Epithelial cell of proximal tubule (primary cell): ENCODE measurements around the gene MFSD12. TPM values are rescaled to one million over a fixed set of nuclear protein-coding genes. Genes with fewer than 3 reads are reported as not detected.

Experiments
- DNase-seq: peaks from one replicate; pipeline ENCODE4 v3.0.0-alpha.2; 2011; ENCODE audit warnings: low read depth
- H3K4me3 ChIP-seq: 2 replicates; pipeline ENCODE4 v1.5.1; 2011; ENCODE audit warnings: low read depth, mild to moderate bottlenecking, low read length
- total RNA-seq: library from RNA; depleted of rRNA; stranded (reverse); fragments of >200 nt; gene quantifications from 2 replicates; pipeline ENCODE4 v1.2.3, GENCODE V29; 2015
- TF ChIP-seq, protein P1 (sequence below): conservative IDR thresholded peaks from 2 replicates; pipeline ENCODE4 v1.5.1; 2012; ENCODE audit warnings: low read depth, mild to moderate bottlenecking, low read length

The MFSD12 gene
- total RNA-seq, 1 donor from 2014 or later = 260 TPM

DNA sequence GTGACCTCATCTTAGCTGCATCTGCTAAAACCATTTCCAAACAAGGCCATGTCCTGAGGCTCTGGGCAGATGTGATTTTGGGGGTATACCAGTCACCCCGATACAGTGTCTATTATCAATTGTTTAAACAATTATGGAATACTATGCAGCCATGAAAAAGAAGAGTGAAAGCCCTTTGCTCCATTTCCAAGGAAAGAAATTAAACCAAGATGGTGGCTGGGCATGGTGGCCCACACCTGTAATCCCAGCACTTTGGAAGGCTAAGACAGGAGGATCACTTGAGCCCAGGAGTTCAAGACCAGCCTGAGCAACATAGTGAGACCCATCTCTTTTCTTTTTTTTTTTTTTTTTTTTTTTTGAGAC, 17.6 kb downstream of the MFSD12 start:
- TF ChIP-seq, protein P1, sequence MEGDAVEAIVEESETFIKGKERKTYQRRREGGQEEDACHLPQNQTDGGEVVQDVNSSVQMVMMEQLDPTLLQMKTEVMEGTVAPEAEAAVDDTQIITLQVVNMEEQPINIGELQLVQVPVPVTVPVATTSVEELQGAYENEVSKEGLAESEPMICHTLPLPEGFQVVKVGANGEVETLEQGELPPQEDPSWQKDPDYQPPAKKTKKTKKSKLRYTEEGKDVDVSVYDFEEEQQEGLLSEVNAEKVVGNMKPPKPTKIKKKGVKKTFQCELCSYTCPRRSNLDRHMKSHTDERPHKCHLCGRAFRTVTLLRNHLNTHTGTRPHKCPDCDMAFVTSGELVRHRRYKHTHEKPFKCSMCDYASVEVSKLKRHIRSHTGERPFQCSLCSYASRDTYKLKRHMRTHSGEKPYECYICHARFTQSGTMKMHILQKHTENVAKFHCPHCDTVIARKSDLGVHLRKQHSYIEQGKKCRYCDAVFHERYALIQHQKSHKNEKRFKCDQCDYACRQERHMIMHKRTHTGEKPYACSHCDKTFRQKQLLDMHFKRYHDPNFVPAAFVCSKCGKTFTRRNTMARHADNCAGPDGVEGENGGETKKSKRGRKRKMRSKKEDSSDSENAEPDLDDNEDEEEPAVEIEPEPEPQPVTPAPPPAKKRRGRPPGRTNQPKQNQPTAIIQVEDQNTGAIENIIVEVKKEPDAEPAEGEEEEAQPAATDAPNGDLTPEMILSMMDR = no peak
- no peak for DNase-seq
- H3K4me3 ChIP-seq = no peak overlapping the region

DNA sequence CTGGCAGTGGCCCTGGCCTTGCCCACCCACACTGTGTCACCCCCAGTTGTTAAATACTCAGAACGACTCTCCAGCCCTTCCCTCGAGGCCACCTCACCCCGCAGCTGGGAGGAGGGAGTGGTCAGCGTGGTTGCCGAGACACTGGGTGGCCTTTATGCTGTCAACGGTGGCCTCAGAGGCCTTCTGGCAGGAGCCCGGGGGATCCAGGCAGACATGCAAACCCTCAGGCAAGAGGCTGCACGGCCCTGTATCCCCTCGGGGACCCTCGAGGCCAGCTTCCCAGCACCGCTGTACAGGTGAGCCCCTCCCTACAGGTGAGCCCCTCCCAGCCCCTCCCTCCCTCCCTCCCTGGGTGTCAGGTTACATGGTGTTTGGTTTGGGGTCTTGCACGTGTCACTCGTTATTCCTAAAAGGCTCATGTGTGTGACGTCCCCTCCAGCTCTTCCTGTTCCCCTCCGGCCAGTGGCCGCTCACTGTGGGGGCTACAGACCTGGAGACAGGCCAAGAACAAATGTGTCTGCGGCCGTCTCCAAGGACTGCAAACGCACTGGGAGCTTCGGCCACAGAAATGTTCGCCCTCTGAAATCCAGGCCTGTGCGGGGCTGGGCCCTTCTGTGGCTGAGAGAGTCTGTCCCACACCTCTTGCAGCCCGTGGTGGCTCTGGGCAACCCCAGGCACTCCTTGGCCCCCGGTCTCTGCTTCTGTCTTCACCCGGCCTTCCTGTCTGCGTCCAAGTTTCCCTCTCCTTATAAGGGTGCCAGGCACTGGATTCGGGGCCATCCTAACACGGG, 18.2 kb downstream of the MFSD12 start, which contains the start of gene TEKTIP1:
TEKTIP1 (plus strand) TSS at position 210 of the 791 bp plus-strand sequence; CDS start at position 214, 4 bp downstream.
- TF ChIP-seq, protein P1 = no peak
- no peak within 1 kb of the TSS for H3K4me3 ChIP-seq
- no peak for DNase-seq

DNA sequence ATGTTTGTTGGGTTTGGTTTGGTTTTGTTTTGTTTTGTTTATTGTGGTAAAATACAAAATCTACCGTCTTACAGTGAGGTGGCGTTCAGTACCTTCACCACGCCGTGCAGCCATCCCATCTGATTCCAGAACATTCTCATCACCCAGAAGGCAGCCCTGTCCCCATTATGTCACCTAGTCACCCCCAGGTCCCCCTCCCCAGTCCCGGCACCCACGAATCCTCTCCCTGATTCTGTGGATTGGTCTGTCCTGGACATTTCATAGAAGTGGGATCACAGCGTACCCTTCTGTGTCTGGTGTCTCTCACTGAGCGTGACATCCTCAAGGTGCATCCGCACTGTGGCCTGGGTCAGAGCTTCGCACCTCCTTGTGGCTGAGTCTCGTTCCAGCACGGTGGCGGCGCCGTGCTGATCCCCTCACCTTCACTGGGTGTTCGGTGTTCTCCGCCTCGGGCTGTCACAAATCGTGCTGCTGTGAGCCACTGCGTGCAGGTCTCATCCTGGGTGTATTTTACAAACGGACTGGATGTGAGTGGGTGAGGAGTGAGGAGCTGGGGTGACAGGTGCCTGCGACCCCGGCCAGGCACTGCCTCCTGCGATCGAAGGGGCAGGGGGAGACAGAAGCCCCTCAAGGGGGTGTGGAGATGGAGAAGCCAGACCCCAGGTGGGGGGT, 19.0 kb downstream of the MFSD12 start:
- TF ChIP-seq, protein P1 = no peak
- no peak overlapping the region for H3K4me3 ChIP-seq
- DNase-seq = no peak

DNA sequence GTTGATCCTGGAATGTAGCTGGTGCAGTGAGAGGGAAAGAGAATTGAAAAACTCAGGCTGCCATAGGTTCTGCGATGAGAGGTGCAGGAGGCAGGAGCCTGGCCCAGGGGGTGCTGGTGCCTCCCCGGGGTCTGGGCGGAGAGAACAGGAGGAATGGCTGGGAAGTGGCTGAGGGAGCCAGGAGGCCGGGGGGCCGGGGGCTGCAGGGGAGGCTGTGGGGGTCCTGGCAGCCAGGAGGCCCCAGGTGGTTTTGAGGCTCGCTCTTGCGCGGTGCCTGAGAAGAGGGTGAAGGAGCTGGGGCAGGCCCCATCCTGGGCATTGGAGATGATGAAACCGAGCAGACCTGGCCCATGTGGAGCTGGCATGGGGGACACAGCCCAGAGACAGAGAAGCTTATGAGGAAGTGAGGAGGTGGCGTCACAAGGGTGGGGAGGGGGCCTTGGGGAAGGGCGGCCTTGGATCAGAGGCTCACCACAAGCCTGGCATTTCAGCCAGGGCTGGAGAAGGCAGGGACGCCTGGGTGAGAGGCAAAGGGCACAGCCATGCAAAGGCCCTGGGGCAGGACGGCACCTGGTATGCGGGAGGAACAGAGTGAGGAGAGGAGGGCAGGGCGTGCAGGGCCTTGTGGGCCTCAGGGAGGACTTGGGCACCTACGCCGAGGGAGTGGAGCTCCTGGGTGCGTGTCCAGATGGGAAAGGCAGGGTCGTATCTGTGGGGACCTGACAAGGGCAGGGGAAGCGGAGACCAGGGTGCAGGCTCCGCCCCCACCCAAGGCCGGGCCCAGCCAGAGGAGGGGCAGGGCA, 19.7 kb downstream of the MFSD12 start:
- no peak for DNase-seq
- H3K4me3 ChIP-seq = no peak overlapping the region
- TF ChIP-seq, protein P1 = no peak

DNA sequence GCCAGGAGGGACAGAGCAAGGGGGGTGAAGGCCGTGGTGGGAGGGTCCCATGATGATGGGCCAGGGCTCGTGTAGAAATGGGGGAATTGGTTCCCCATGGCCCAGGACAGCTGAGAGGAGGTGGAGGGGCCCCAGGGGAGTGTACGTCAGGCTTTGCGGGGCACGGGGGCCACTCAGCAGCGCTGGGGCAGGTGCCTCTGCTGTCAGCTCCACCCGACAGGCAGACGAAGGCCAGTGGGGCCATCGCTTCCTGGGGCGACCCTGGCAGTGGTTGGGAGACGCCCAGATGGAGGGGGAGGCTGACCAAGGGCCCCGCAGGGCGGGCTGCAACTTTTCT, 20.3 kb downstream of the MFSD12 start:
- no peak for DNase-seq
- H3K4me3 ChIP-seq = no peak overlapping the region
- TF ChIP-seq, protein P1 = no peak

DNA sequence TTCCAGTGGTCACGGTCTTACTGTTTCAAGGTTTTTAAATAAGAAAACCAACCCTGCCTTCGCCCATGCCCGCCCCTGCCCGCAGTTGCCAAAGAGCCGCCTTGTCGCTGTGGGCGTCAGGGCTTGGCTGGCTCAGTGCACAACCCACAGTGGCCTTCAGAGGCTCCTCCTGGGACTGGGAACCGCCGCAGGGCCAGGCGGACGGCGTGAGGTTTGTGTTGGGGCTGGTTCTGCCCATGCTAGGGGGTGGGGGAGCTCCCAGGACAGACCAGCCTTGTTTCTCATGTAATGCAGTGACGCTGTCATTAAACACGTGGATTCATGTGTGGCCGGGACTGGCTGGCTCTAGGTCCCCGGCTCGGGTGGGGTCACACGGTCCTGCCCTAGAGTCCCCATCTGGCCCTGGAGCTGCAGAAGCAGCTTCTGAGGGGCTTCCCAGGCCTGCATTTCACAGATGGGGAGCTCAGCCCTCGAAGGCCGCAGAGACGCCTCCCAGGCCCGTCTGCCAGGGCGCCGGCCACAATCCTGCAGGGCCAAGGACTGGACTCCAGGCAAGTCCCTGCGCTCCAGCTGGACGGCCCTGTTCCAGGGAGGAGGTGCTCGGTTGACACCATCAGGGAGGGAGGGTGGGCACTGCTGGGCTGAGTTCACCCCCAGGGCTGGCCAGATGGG, 20.8 kb downstream of the MFSD12 start:
- DNase-seq = no peak

More for the DNA sequence above, 20.8 kb downstream of the MFSD12 start:
- no peak overlapping the region for H3K4me3 ChIP-seq
- TF ChIP-seq, protein P1 = no peak
